OCI-LY1 (cell line): Measurements from ENCODE around the gene HOXC5.

Source experiments
- H2AFZ ChIP-seq: fragments of 200-600 bp; sonication (generic), shearing (Covaris generic); 2 replicates; pipeline ENCODE4 v1.6.0; 2014; ENCODE audit warnings: antibody characterized with exemption, mild to moderate bottlenecking, low read length
- H3F3A ChIP-seq: fragments of 200-600 bp; sonication (generic), shearing (Covaris generic); 2 replicates; pipeline ENCODE4 v1.6.0; 2014; ENCODE audit warnings: mild to moderate bottlenecking, antibody characterized with exemption, low read length, moderate library complexity; ENCODE audit not compliant: insufficient read depth
- H3K27ac ChIP-seq: fragments of 200-600 bp; sonication (generic); 2 replicates; pipeline ENCODE4 v1.5.1; 2014; ENCODE audit warnings: low read length, mixed run types, mild to moderate bottlenecking, low read depth; ENCODE audit not compliant: poor library complexity, severe bottlenecking
- H3K27me3 ChIP-seq: fragments of 200-600 bp; sonication (generic); 2 replicates; pipeline ENCODE4 v1.6.0; 2014; ENCODE audit warnings: antibody characterized with exemption, mild to moderate bottlenecking, low read length, moderate library complexity; ENCODE audit not compliant: insufficient read depth
- H3K36me3 ChIP-seq: fragments of 200-600 bp; sonication (generic); 2 replicates; pipeline ENCODE4 v1.6.1; 2014; ENCODE audit warnings: mild to moderate bottlenecking, antibody characterized with exemption, low read length, moderate library complexity, mixed read lengths; ENCODE audit not compliant: insufficient read depth
- H3K4me1 ChIP-seq: fragments of 200-600 bp; sonication (generic); 2 replicates; pipeline ENCODE4 v1.5.1; 2014; ENCODE audit warnings: mild to moderate bottlenecking, low read length, moderate library complexity; ENCODE audit not compliant: insufficient read depth, severe bottlenecking
- H3K4me2 ChIP-seq: fragments of 200-600 bp; sonication (generic), shearing (Covaris generic); 2 replicates; pipeline ENCODE4 v1.6.1; 2014; ENCODE audit warnings: low read length
- H3K4me3 ChIP-seq: fragments of 200-600 bp; sonication (generic); 2 replicates; pipeline ENCODE4 v1.5.1; 2014; ENCODE audit warnings: low read length, low read depth, mild to moderate bottlenecking, mixed read lengths; ENCODE audit not compliant: poor library complexity, severe bottlenecking
- H3K79me2 ChIP-seq: fragments of 200-600 bp; shearing (Covaris generic); 2 replicates; pipeline ENCODE4 v1.6.1; 2016; ENCODE audit warnings: mixed run types, low read length, mixed read lengths; ENCODE audit not compliant: insufficient read depth
- H3K9ac ChIP-seq: fragments of 200-600 bp; sonication (generic), shearing (Covaris generic); 2 replicates; pipeline ENCODE4 v1.6.1; 2014; ENCODE audit warnings: mild to moderate bottlenecking, low read length, mixed read lengths
- H3K9me2 ChIP-seq: fragments of 200-600 bp; sonication (generic), shearing (Covaris generic); 2 replicates; pipeline ENCODE4 v1.6.1; 2014; ENCODE audit warnings: low read depth, mild to moderate bottlenecking, low read length, mixed read lengths
- H3K9me3 ChIP-seq: fragments of 200-600 bp; shearing (Covaris generic); 2 replicates; pipeline ENCODE4 v1.6.1; 2014; ENCODE audit warnings: low read length, mixed read lengths
- H4K20me1 ChIP-seq: fragments of 200-600 bp; sonication (generic), shearing (Covaris generic); 2 replicates; pipeline ENCODE4 v1.6.0; 2016; ENCODE audit warnings: mild to moderate bottlenecking, low read length; ENCODE audit not compliant: insufficient read depth
- CTCF ChIP-seq: fragments of 200-600 bp; sonication (generic), shearing (Covaris generic); IDR thresholded peaks from 2 replicates; pipeline ENCODE4 v1.5.1; 2017; ENCODE audit warnings: mild to moderate bottlenecking, antibody characterized with exemption, low read length, moderate library complexity, mixed read lengths
- EZH2 ChIP-seq: fragments of 200-600 bp; sonication (generic), shearing (Covaris generic); IDR thresholded peaks from 2 replicates; pipeline ENCODE4 v1.8.0; 2017; ENCODE audit warnings: borderline replicate concordance, mixed run types, mild to moderate bottlenecking, antibody characterized with exemption, low read length, moderate library complexity, mixed read lengths

HOXC5 gene

GRCh38 chr12:54015018-54015931 is 17.6 kb upstream of the HOXC5 start:
- TF ChIP-seq CTCF (no peak), EZH2 (no peak)
- Histone ChIP-seq H3K4me1 (peaks cover 22% of the 10 kb centered on the region), H3K27ac (no peak overlapping the region)

GRCh38 chr12:54016051-54016450 is 16.8 kb upstream of the HOXC5 start:
- Histone ChIP-seq H3K79me2 (no peaks in the 10 kb centered on the region), H4K20me1 (no peaks in the 10 kb centered on the region), H3K9me3 (no peaks in the 10 kb centered on the region), H3K36me3 (no peaks in the 10 kb centered on the region), H3K9me2 (no peaks in the 10 kb centered on the region), H3K9ac (no peak overlapping the region), H3F3A (no peaks in the 10 kb centered on the region), H3K4me3 (no peak overlapping the region), H3K27ac (no peak overlapping the region), H2AFZ (no peak overlapping the region), H3K4me1 (peaks cover 22% of the 10 kb centered on the region), H3K27me3 (peaks cover 6% of the 10 kb centered on the region; the same call in 1 of the 2 replicates), H3K4me2 (no peak overlapping the region)
- TF ChIP-seq CTCF (no peak), EZH2 (no peak)

More at GRCh38 chr12:54015018-54015931, 17.6 kb upstream of the HOXC5 start:
- H3K9me2 ChIP-seq: no peaks in the 10 kb centered on the region
- H3K9me3 ChIP-seq: no peaks in the 10 kb centered on the region
- no peaks in the 10 kb centered on the region for H3K36me3 ChIP-seq
- no peak overlapping the region for H3K9ac ChIP-seq
- H3K79me2 ChIP-seq: no peaks in the 10 kb centered on the region
- H2AFZ ChIP-seq: no peak overlapping the region
- H3K4me3 ChIP-seq: no peak overlapping the region
- no peaks in the 10 kb centered on the region for H3F3A ChIP-seq
- H3K27me3 ChIP-seq: peaks cover 3% of the 10 kb centered on the region; the same call in 1 of the 2 replicates
- H4K20me1 ChIP-seq: no peaks in the 10 kb centered on the region
- no peak overlapping the region for H3K4me2 ChIP-seq

- H3K9me3 ChIP-seq: no peaks in the 10 kb centered on the region
- H3K9me2 ChIP-seq: no peaks in the 10 kb centered on the region
- no peak overlapping the region for H3K9ac ChIP-seq
- no peak overlapping the region for H3K4me2 ChIP-seq
- peaks cover 6% of the 10 kb centered on the region; the same call in 1 of the 2 replicates for H3K27me3 ChIP-seq
- no peaks in the 10 kb centered on the region for H3K36me3 ChIP-seq
- no peak for TF ChIP-seq CTCF
- TF ChIP-seq EZH2: no peak
- no peaks in the 10 kb centered on the region for H4K20me1 ChIP-seq
- no peak overlapping the region for H2AFZ ChIP-seq
- H3K27ac ChIP-seq: no peak overlapping the region
- no peaks in the 10 kb centered on the region for H3K79me2 ChIP-seq
- no peak overlapping the region for H3K4me3 ChIP-seq
- H3K4me1 ChIP-seq: peaks cover 22% of the 10 kb centered on the region
- no peaks in the 10 kb centered on the region for H3F3A ChIP-seq
Measured at GRCh38 chr12:54016478-54016964, 16.3 kb upstream of the HOXC5 start.
